ENCODE measurements around the gene FGF14.

Gene FGF14

GRCh38 chr13:102392481-102393209 is 9.2 kb downstream of the FGF14 start:
- peak overlapping the region; percentile 52 for H3K4me3 Mint-ChIP-seq

GRCh38 chr13:102386461-102386860 is 15.4 kb downstream of the FGF14 start:
- H3K36me3 Mint-ChIP-seq (ENCODE audit: low read depth) = no peaks in the 10 kb centered on the region
- H3K27me3 Mint-ChIP-seq = peaks cover 18% of the 10 kb centered on the region
- no peaks in the 10 kb centered on the region for H3K9me3 Mint-ChIP-seq
- no peaks in the 10 kb centered on the region for H3K4me1 Mint-ChIP-seq (ENCODE audit: low read depth)
- no peak overlapping the region for H3K27ac Mint-ChIP-seq
- H3K4me3 Mint-ChIP-seq = no peak overlapping the region

More at GRCh38 chr13:102392481-102393209, 9.2 kb downstream of the FGF14 start:
- Mint-ChIP-seq H3K9me3 (peaks cover 9% of the 10 kb centered on the region), H3K27me3 (peaks cover 32% of the 10 kb centered on the region), H3K4me1 (ENCODE audit: low read depth) (peaks cover 31% of the 10 kb centered on the region), H3K36me3 (ENCODE audit: low read depth) (peaks cover 13% of the 10 kb centered on the region), H3K27ac (peak overlapping the region; percentile 64)

- Mint-ChIP-seq H3K36me3 (ENCODE audit: low read depth) (no peaks in the 10 kb centered on the region), H3K9me3 (no peaks in the 10 kb centered on the region), H3K4me3 (no peak overlapping the region), H3K27me3 (peaks cover 5% of the 10 kb centered on the region), H3K4me1 (ENCODE audit: low read depth) (no peaks in the 10 kb centered on the region), H3K27ac (no peak overlapping the region)
Observed at GRCh38 chr13:102380012-102380411, 21.8 kb downstream of the FGF14 start.

GRCh38 chr13:102376318-102376717 is 25.5 kb downstream of the FGF14 start:
- Mint-ChIP-seq H3K9me3 (no peaks in the 10 kb centered on the region), H3K4me1 (ENCODE audit: low read depth) (no peaks in the 10 kb centered on the region), H3K27ac (no peak overlapping the region)

GRCh38 chr13:102374726-102375125 is 27.1 kb downstream of the FGF14 start:
- Mint-ChIP-seq H3K27ac (no peak overlapping the region), H3K27me3 (no peaks in the 10 kb centered on the region), H3K36me3 (ENCODE audit: low read depth) (no peaks in the 10 kb centered on the region), H3K9me3 (no peaks in the 10 kb centered on the region), H3K4me1 (ENCODE audit: low read depth) (no peaks in the 10 kb centered on the region), H3K4me3 (no peak overlapping the region)

More at GRCh38 chr13:102376318-102376717, 25.5 kb downstream of the FGF14 start:
- no peak overlapping the region for H3K4me3 Mint-ChIP-seq
- no peaks in the 10 kb centered on the region for H3K27me3 Mint-ChIP-seq
- no peaks in the 10 kb centered on the region for H3K36me3 Mint-ChIP-seq (ENCODE audit: low read depth)

- no peaks in the 10 kb centered on the region for H3K27me3 Mint-ChIP-seq
- no peaks in the 10 kb centered on the region for H3K4me1 Mint-ChIP-seq (ENCODE audit: low read depth)
- no peak overlapping the region for H3K4me3 Mint-ChIP-seq
- H3K9me3 Mint-ChIP-seq = no peaks in the 10 kb centered on the region
- no peaks in the 10 kb centered on the region for H3K36me3 Mint-ChIP-seq (ENCODE audit: low read depth)
- H3K27ac Mint-ChIP-seq = no peak overlapping the region
Observed at GRCh38 chr13:102374233-102374632, 27.6 kb downstream of the FGF14 start.

GRCh38 chr13:102373221-102373620 is 28.6 kb downstream of the FGF14 start:
- H3K9me3 Mint-ChIP-seq = no peaks in the 10 kb centered on the region
- no peak overlapping the region for H3K4me3 Mint-ChIP-seq
- H3K27me3 Mint-ChIP-seq = no peaks in the 10 kb centered on the region
- no peaks in the 10 kb centered on the region for H3K4me1 Mint-ChIP-seq (ENCODE audit: low read depth)
- H3K36me3 Mint-ChIP-seq (ENCODE audit: low read depth) = no peaks in the 10 kb centered on the region
- H3K27ac Mint-ChIP-seq = no peak overlapping the region

- Mint-ChIP-seq H3K27me3 (no peaks in the 10 kb centered on the region), H3K27ac (no peak overlapping the region), H3K36me3 (ENCODE audit: low read depth) (no peaks in the 10 kb centered on the region), H3K4me3 (no peak overlapping the region), H3K9me3 (no peaks in the 10 kb centered on the region), H3K4me1 (ENCODE audit: low read depth) (no peaks in the 10 kb centered on the region)
Observed at GRCh38 chr13:102369302-102369701, 32.5 kb downstream of the FGF14 start.

- Mint-ChIP-seq H3K36me3 (ENCODE audit: low read depth) (no peaks in the 10 kb centered on the region), H3K27me3 (peaks cover 7% of the 10 kb centered on the region), H3K4me1 (ENCODE audit: low read depth) (no peaks in the 10 kb centered on the region), H3K9me3 (no peaks in the 10 kb centered on the region), H3K4me3 (no peak overlapping the region), H3K27ac (no peak overlapping the region)
Observed at GRCh38 chr13:102367836-102368235, 34.0 kb downstream of the FGF14 start.

GRCh38 chr13:102361113-102361512 is 40.7 kb downstream of the FGF14 start:
- Mint-ChIP-seq H3K36me3 (ENCODE audit: low read depth) (no peaks in the 10 kb centered on the region), H3K27ac (no peak overlapping the region), H3K4me1 (ENCODE audit: low read depth) (no peaks in the 10 kb centered on the region), H3K27me3 (peaks cover 22% of the 10 kb centered on the region), H3K9me3 (no peaks in the 10 kb centered on the region), H3K4me3 (no peak overlapping the region)

- Mint-ChIP-seq H3K27ac (no peak overlapping the region), H3K9me3 (no peaks in the 10 kb centered on the region), H3K4me3 (no peak overlapping the region), H3K27me3 (peaks cover 29% of the 10 kb centered on the region), H3K4me1 (ENCODE audit: low read depth) (no peaks in the 10 kb centered on the region), H3K36me3 (ENCODE audit: low read depth) (no peaks in the 10 kb centered on the region)
Observed at GRCh38 chr13:102359264-102359663, 42.6 kb downstream of the FGF14 start.

- no peak overlapping the region for H3K27ac Mint-ChIP-seq
Observed at GRCh38 chr13:102355251-102355650, 46.6 kb downstream of the FGF14 start.

GRCh38 chr13:102354011-102354410 is 47.8 kb downstream of the FGF14 start:
- peaks cover 19% of the 10 kb centered on the region for H3K27me3 Mint-ChIP-seq
- H3K4me3 Mint-ChIP-seq = no peak overlapping the region
- H3K4me1 Mint-ChIP-seq (ENCODE audit: low read depth) = no peaks in the 10 kb centered on the region
- no peaks in the 10 kb centered on the region for H3K9me3 Mint-ChIP-seq
- no peaks in the 10 kb centered on the region for H3K36me3 Mint-ChIP-seq (ENCODE audit: low read depth)
- no peak overlapping the region for H3K27ac Mint-ChIP-seq

More at GRCh38 chr13:102355251-102355650, 46.6 kb downstream of the FGF14 start:
- Mint-ChIP-seq H3K4me3 (no peak overlapping the region), H3K9me3 (no peaks in the 10 kb centered on the region), H3K4me1 (ENCODE audit: low read depth) (no peaks in the 10 kb centered on the region), H3K36me3 (ENCODE audit: low read depth) (no peaks in the 10 kb centered on the region), H3K27me3 (peaks cover 19% of the 10 kb centered on the region)

- Mint-ChIP-seq H3K4me1 (ENCODE audit: low read depth) (no peaks in the 10 kb centered on the region), H3K27me3 (peaks cover 15% of the 10 kb centered on the region), H3K9me3 (no peaks in the 10 kb centered on the region), H3K36me3 (ENCODE audit: low read depth) (no peaks in the 10 kb centered on the region), H3K4me3 (no peak overlapping the region), H3K27ac (no peak overlapping the region)
Observed at GRCh38 chr13:102351521-102351920, 50.3 kb downstream of the FGF14 start.

GRCh38 chr13:102347490-102347889 is 54.4 kb downstream of the FGF14 start:
- Mint-ChIP-seq H3K27ac (no peak overlapping the region), H3K9me3 (no peaks in the 10 kb centered on the region), H3K36me3 (ENCODE audit: low read depth) (no peaks in the 10 kb centered on the region), H3K27me3 (peaks cover 12% of the 10 kb centered on the region), H3K4me3 (no peak overlapping the region), H3K4me1 (ENCODE audit: low read depth) (no peaks in the 10 kb centered on the region)

GRCh38 chr13:102346769-102347168 is 55.1 kb downstream of the FGF14 start:
- H3K27me3 Mint-ChIP-seq = peaks cover 12% of the 10 kb centered on the region
- H3K9me3 Mint-ChIP-seq = no peaks in the 10 kb centered on the region
- no peaks in the 10 kb centered on the region for H3K36me3 Mint-ChIP-seq (ENCODE audit: low read depth)
- no peak overlapping the region for H3K4me3 Mint-ChIP-seq
- H3K4me1 Mint-ChIP-seq (ENCODE audit: low read depth) = no peaks in the 10 kb centered on the region
- no peak overlapping the region for H3K27ac Mint-ChIP-seq

Measured in stimulated activated naive CD8-positive, alpha-beta T cell treated with anti-CD3 and anti-CD28 coated beads, Interleukin-15, Interleukin-2, amounts not matched to agents 100 ng/mL and 50 ng/mL, for 24 hours (primary cell).